Astrocyte (in vitro differentiated cells and primary cell): ENCODE results near the gene CAPS.

ENCODE experiments used
- EZH2 ChIP-seq: IDR thresholded peaks from 2 replicates; pipeline ENCODE4 v1.6.1; 2012; ENCODE audit warnings: mild to moderate bottlenecking, low read length, inconsistent platforms; ENCODE audit not compliant: insufficient read depth
- TF ChIP-seq, protein P1 (sequence below): IDR thresholded peaks from 2 replicates; pipeline ENCODE4 v1.5.1; 2011; ENCODE audit warnings: low read depth, mild to moderate bottlenecking, inconsistent platforms, low read length, moderate library complexity; ENCODE audit not compliant: insufficient read depth

DNA sequence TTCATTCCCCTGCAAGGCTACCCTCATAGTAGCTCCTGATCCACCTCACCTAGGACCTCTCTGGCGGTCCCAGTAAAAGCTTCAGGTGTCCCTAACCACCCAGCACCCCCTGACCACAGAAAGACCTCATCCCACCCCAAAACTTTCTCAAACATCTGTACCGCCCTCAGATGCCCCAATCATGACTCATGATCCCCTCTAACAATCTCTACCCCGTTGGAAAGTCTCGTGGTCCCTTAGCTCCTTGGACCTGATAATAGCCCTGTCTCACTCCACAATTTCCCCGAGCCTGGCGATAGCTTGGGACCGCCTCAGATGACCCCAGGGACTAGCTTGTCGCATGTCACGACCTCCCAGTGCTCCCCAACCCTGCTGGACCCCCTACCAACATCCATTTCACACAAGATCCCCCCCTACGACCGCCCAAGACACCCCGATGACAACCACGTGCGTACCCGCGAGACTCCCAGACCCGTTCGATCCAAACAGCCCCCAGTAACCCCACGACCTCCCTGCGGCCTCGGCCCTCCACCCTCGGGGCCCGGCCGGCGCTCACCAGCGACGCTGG lies 10.9 kb upstream of the CAPS start:
- TF ChIP-seq, protein P1, sequence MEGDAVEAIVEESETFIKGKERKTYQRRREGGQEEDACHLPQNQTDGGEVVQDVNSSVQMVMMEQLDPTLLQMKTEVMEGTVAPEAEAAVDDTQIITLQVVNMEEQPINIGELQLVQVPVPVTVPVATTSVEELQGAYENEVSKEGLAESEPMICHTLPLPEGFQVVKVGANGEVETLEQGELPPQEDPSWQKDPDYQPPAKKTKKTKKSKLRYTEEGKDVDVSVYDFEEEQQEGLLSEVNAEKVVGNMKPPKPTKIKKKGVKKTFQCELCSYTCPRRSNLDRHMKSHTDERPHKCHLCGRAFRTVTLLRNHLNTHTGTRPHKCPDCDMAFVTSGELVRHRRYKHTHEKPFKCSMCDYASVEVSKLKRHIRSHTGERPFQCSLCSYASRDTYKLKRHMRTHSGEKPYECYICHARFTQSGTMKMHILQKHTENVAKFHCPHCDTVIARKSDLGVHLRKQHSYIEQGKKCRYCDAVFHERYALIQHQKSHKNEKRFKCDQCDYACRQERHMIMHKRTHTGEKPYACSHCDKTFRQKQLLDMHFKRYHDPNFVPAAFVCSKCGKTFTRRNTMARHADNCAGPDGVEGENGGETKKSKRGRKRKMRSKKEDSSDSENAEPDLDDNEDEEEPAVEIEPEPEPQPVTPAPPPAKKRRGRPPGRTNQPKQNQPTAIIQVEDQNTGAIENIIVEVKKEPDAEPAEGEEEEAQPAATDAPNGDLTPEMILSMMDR: no peak
- no peak for TF ChIP-seq EZH2
